Measurements from ENCODE around the gene CDKN2A. TPM values are rescaled to one million over a fixed set of nuclear protein-coding genes. Genes with fewer than 3 reads are reported as not detected.
A peak's percentile ranks its signal among the peaks of the same experiment; 100 is the strongest.

CDKN2A gene
- total and polyA plus RNA-seq, 3 experiments from 2014 or later = 3.9 to 6.8 (median 4.1) TPM

DNA sequence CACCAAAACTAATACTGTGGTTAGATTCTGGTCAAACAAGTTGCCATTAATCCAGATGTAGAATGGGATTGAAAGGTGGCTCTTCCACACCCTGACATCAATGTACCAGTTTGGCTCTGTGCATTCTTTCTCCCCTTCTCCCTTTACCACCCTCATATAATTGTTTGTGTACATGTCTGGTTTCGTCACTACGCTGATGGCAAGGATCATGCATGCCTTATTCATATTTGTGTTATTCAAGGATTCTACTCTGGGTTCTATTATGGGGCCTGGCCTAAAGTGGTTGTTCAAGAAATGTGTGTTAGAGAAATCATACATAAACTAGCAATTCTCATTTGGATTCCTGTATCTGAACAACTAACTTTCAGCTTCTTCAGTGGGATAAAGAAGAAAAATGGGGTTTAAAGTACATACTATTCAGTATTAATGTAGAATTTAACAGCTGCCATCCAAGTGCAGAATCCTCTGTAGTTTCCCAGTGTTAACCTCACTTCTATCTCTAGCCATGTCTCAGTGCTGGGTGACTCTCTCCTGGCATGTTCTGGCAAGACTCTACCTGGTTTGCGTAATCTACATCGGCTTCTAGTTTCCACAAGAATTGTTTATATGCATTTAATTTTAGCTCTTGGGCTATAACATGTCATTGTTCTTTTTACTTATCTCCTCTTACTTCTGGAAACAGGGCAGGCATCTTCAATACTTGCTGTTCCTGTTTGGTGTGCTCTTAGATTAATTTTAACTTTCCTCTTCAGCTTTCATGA lies 42.9 kb upstream of the CDKN2A start:
- Histone ChIP-seq H3K9me3 (ENCODE audit: low read length) (no peaks in the 10 kb centered on the region), H3K4me1 (ENCODE audit: insufficient read depth, low read length) (no peaks in the 10 kb centered on the region), H3K27ac (ENCODE audit: low read depth, low read length) (no peak overlapping the region), H3K27me3 (ENCODE audit: insufficient read depth, low read length, poor library complexity, severe bottlenecking) (no peaks in the 10 kb centered on the region), H3K4me3 (ENCODE audit: low read length) (no peak overlapping the region), H3K36me3 (ENCODE audit: insufficient read depth, low read length) (no peaks in the 10 kb centered on the region)
- Mint-ChIP-seq H3K9me3 (no peaks in the 10 kb centered on the region), H3K27me3 (no peaks in the 10 kb centered on the region), H3K4me1 (peaks cover 0 to 17% (median 14%) of the 10 kb centered on the region in 3 donors), H3K4me3 (no peak overlapping the region), H3K27ac (peak overlapping the region in 1 of 8 donors; percentile 7), H3K36me3 (peaks cover 0 to 2% (median 0%) of the 10 kb centered on the region in 3 donors)
- CTCF ChIA-PET = interaction anchor here (1.0 to 4.9 kb wide), 5 partner anchors 22 to 232 kb away, joined by 3 to 73 read pairs (median 4); partner anchors contain the start of gene CDKN2B
- DNase-seq = no peak
- POLR2A ChIA-PET = no interaction called here

GRCh38 chr9:22035591-22036011 lies 41.4 kb upstream of the CDKN2A start:
- H3K36me3 Mint-ChIP-seq = peaks cover 0 to 2% (median 0%) of the 10 kb centered on the region in 3 donors
- ChIA-PET CTCF (interaction anchor here (1.1 to 2.4 kb wide), 4 partner anchors 19 to 223 kb away, joined by 3 to 12 read pairs (median 4); partner anchors contain the start of gene CDKN2B), POLR2A (no interaction called here)
- H3K4me1 Mint-ChIP-seq = peaks cover 0 to 9% (median 7%) of the 10 kb centered on the region in 3 donors
- H3K27me3 Mint-ChIP-seq = no peaks in the 10 kb centered on the region
- H3K4me1 ChIP-seq (ENCODE audit: insufficient read depth, low read length) = no peaks in the 10 kb centered on the region
- no peak for DNase-seq
- no peak overlapping the region for H3K4me3 Mint-ChIP-seq
- peak overlapping the region in 1 of 8 donors; percentile 67 for H3K27ac Mint-ChIP-seq
- no peaks in the 10 kb centered on the region for H3K9me3 ChIP-seq (ENCODE audit: low read length)
- no peaks in the 10 kb centered on the region for H3K9me3 Mint-ChIP-seq
- H3K27me3 ChIP-seq (ENCODE audit: insufficient read depth, low read length, poor library complexity, severe bottlenecking) = no peaks in the 10 kb centered on the region
- H3K4me3 ChIP-seq (ENCODE audit: low read length) = no peak overlapping the region
- H3K36me3 ChIP-seq (ENCODE audit: insufficient read depth, low read length) = no peaks in the 10 kb centered on the region
- no peak overlapping the region for H3K27ac ChIP-seq (ENCODE audit: low read depth, low read length)

DNA sequence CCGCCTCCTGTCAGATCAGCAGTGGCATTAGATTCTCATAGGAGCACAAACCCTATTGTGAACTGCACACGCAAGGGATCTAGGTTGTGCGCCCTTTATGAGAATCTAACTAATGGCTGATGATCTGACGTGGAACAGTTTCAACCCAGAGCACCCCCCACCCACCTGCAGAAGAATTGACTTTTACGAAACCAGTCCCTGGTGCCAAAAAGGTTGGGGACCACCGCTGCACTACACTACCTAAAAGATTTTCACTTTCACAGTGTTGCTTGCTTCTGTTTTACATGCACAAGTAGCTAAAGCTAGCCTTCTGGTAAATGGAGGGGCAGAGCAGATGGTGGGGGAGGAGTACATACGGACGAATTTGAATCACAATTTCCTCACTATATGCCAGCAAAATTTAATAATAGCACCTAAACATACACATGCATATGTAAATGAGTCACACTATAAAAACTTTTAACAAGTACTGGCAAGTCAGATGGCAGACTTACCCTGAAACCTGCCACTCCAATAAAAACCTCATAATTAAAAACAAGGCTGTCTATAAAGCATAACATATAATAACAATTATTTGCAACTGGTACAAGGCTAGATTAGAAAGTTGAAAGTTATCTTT lies 38.9 kb upstream of the CDKN2A start:
- Histone ChIP-seq H3K4me1 (ENCODE audit: insufficient read depth, low read length) (no peaks in the 10 kb centered on the region), H3K9me3 (ENCODE audit: low read length) (no peaks in the 10 kb centered on the region), H3K27ac (ENCODE audit: low read depth, low read length) (no peak overlapping the region), H3K36me3 (ENCODE audit: insufficient read depth, low read length) (no peaks in the 10 kb centered on the region), H3K27me3 (ENCODE audit: insufficient read depth, low read length, poor library complexity, severe bottlenecking) (no peaks in the 10 kb centered on the region), H3K4me3 (ENCODE audit: low read length) (no peak overlapping the region)
- H3K27ac Mint-ChIP-seq = no peak overlapping the region
- peaks cover 0 to 9% (median 7%) of the 10 kb centered on the region in 3 donors for H3K4me1 Mint-ChIP-seq
- no peaks in the 10 kb centered on the region for H3K9me3 Mint-ChIP-seq
- CTCF ChIA-PET = interaction anchor here (1.2 to 1.6 kb wide), 2 partner anchors 24 to 220 kb away, joined by 5 to 6 read pairs; partner anchors contain the start of gene CDKN2B
- H3K36me3 Mint-ChIP-seq = peaks cover 0 to 2% (median 0%) of the 10 kb centered on the region in 3 donors
- POLR2A ChIA-PET = no interaction called here
- no peaks in the 10 kb centered on the region for H3K27me3 Mint-ChIP-seq
- no peak for DNase-seq
- H3K4me3 Mint-ChIP-seq = no peak overlapping the region

GRCh38 chr9:22031655-22032411 lies 37.6 kb upstream of the CDKN2A start:
- no peaks in the 10 kb centered on the region for H3K9me3 Mint-ChIP-seq
- no peak overlapping the region for H3K4me3 Mint-ChIP-seq
- peaks cover 0 to under 1% (median 0%) of the 10 kb centered on the region in 3 donors for H3K36me3 Mint-ChIP-seq
- Histone ChIP-seq H3K27ac (ENCODE audit: low read depth, low read length) (no peak overlapping the region), H3K9me3 (ENCODE audit: low read length) (no peaks in the 10 kb centered on the region), H3K27me3 (ENCODE audit: insufficient read depth, low read length, poor library complexity, severe bottlenecking) (no peaks in the 10 kb centered on the region), H3K4me1 (ENCODE audit: insufficient read depth, low read length) (no peaks in the 10 kb centered on the region), H3K36me3 (ENCODE audit: insufficient read depth, low read length) (no peaks in the 10 kb centered on the region), H3K4me3 (ENCODE audit: low read length) (no peak overlapping the region)
- POLR2A ChIA-PET = no interaction called here
- peaks cover 0 to 9% (median 7%) of the 10 kb centered on the region in 3 donors for H3K4me1 Mint-ChIP-seq
- H3K27ac Mint-ChIP-seq = peak overlapping the region in 1 of 8 donors; percentile 33
- CTCF ChIA-PET = interaction anchor here (1.0 to 1.6 kb wide), 2 partner anchors 23 to 218 kb away, joined by 6 read pairs; partner anchors contain the start of gene CDKN2B
- no peak for DNase-seq
- no peaks in the 10 kb centered on the region for H3K27me3 Mint-ChIP-seq

DNA sequence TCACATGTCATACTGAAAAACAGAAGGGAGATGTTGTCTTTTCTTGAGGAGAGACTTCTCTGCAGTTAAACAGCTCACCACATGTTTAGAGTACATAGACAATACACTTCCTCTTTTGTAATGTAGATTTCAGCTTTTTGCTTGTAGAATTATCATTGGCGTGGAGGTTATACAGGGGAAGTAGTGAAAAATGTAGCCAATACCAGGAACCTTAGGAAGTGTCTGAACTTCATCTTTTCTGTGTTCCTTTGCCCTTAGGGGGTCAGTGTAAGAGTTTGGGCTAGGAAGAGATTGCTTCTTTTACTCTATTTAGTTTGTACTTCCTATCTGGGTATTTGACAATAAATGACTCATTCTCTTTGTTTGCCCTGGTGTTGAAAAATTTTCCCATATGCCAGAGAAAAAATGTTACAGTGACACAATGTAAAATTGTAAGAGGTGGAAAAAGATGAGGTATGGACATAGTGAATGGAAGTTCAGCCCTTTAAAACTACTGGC lies 36.0 kb upstream of the CDKN2A start:
- H3K9me3 Mint-ChIP-seq = no peaks in the 10 kb centered on the region
- no peaks in the 10 kb centered on the region for H3K27me3 ChIP-seq (ENCODE audit: insufficient read depth, low read length, poor library complexity, severe bottlenecking)
- ChIA-PET CTCF (interaction anchor here (1.1 to 1.4 kb wide), 2 partner anchors 9 to 22 kb away, joined by 3 to 4 read pairs; no protein-coding TSS in a partner anchor), POLR2A (no interaction called here)
- H3K4me1 ChIP-seq (ENCODE audit: insufficient read depth, low read length) = no peaks in the 10 kb centered on the region
- no peaks in the 10 kb centered on the region for H3K9me3 ChIP-seq (ENCODE audit: low read length)
- no peaks in the 10 kb centered on the region for H3K36me3 Mint-ChIP-seq
- no peak overlapping the region for H3K4me3 Mint-ChIP-seq
- DNase-seq = no peak
- no peaks in the 10 kb centered on the region for H3K27me3 Mint-ChIP-seq
- H3K27ac Mint-ChIP-seq = no peak overlapping the region
- H3K27ac ChIP-seq (ENCODE audit: low read depth, low read length) = no peak overlapping the region
- no peak overlapping the region for H3K4me3 ChIP-seq (ENCODE audit: low read length)
- H3K4me1 Mint-ChIP-seq = no peaks in the 10 kb centered on the region
- H3K36me3 ChIP-seq (ENCODE audit: insufficient read depth, low read length) = no peaks in the 10 kb centered on the region

DNA sequence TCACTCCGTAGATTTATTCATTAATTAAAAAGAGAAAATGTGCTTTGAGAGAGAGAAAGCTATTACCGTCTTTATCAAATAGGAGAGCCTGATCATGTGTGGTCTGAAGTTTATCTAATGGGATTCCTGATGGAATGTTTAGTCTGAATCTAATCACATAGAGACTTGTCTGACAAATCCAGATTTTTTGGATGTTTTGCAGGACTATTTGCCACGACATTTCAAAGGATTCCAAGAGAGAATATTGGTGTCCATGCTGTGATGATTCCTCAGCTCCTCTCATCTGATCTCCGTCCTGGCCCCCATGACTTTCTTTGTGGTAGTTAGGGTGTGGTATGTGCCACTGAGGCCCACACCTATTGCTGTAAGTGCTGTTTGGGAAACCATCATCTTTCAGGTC lies 35.0 kb upstream of the CDKN2A start:
- H3K27ac Mint-ChIP-seq = no peak overlapping the region
- CTCF ChIA-PET = interaction anchor here (1.4 kb wide), 1 partner anchor 10 kb away, joined by 3 read pairs; no protein-coding TSS in a partner anchor
- no peak overlapping the region for H3K27ac ChIP-seq (ENCODE audit: low read depth, low read length)
- POLR2A ChIA-PET = no interaction called here
- DNase-seq = no peak
- H3K4me1 Mint-ChIP-seq = no peaks in the 10 kb centered on the region
- H3K9me3 ChIP-seq (ENCODE audit: low read length) = no peaks in the 10 kb centered on the region
- H3K4me1 ChIP-seq (ENCODE audit: insufficient read depth, low read length) = no peaks in the 10 kb centered on the region
- H3K27me3 ChIP-seq (ENCODE audit: insufficient read depth, low read length, poor library complexity, severe bottlenecking) = no peaks in the 10 kb centered on the region
- H3K36me3 Mint-ChIP-seq = no peaks in the 10 kb centered on the region
- no peak overlapping the region for H3K4me3 Mint-ChIP-seq
- peaks cover 0 to 2% of the 10 kb centered on the region in 2 donors for H3K27me3 Mint-ChIP-seq
- no peak overlapping the region for H3K4me3 ChIP-seq (ENCODE audit: low read length)
- no peaks in the 10 kb centered on the region for H3K36me3 ChIP-seq (ENCODE audit: insufficient read depth, low read length)
- no peaks in the 10 kb centered on the region for H3K9me3 Mint-ChIP-seq

GRCh38 chr9:22028394-22028793 lies 34.2 kb upstream of the CDKN2A start:
- ChIA-PET POLR2A (no interaction called here), CTCF (interaction anchor here (1.1 to 2.6 kb wide), 3 partner anchors 11 to 215 kb away, joined by 3 to 9 read pairs (median 3); partner anchors contain the start of gene CDKN2B)
- Histone ChIP-seq H3K4me3 (ENCODE audit: low read length) (no peak overlapping the region), H3K4me1 (ENCODE audit: insufficient read depth, low read length) (no peaks in the 10 kb centered on the region), H3K36me3 (ENCODE audit: insufficient read depth, low read length) (no peaks in the 10 kb centered on the region), H3K9me3 (ENCODE audit: low read length) (no peaks in the 10 kb centered on the region), H3K27me3 (ENCODE audit: insufficient read depth, low read length, poor library complexity, severe bottlenecking) (no peaks in the 10 kb centered on the region), H3K27ac (ENCODE audit: low read depth, low read length) (no peak overlapping the region)
- peaks cover 4 to 6% of the 10 kb centered on the region in 2 donors for H3K27me3 Mint-ChIP-seq
- H3K4me3 Mint-ChIP-seq = no peak overlapping the region
- DNase-seq = no peak
- H3K36me3 Mint-ChIP-seq = peaks cover 0 to 4% (median 0%) of the 10 kb centered on the region in 3 donors
- no peaks in the 10 kb centered on the region for H3K9me3 Mint-ChIP-seq
- H3K27ac Mint-ChIP-seq = no peak overlapping the region
- H3K4me1 Mint-ChIP-seq = no peaks in the 10 kb centered on the region

Data from CD8-positive, alpha-beta memory T cell (primary cell).